Astrocyte (in vitro differentiated cells and primary cell): ENCODE data around the gene PPM1H.

Source experiments
- EZH2 ChIP-seq: IDR thresholded peaks from 2 replicates; pipeline ENCODE4 v1.6.1; 2012; ENCODE audit warnings: mild to moderate bottlenecking, low read length, inconsistent platforms; ENCODE audit not compliant: insufficient read depth
- TF ChIP-seq, protein P1 (sequence below): IDR thresholded peaks from 2 replicates; pipeline ENCODE4 v1.5.1; 2011; ENCODE audit warnings: low read depth, mild to moderate bottlenecking, inconsistent platforms, low read length, moderate library complexity; ENCODE audit not compliant: insufficient read depth

DNA sequence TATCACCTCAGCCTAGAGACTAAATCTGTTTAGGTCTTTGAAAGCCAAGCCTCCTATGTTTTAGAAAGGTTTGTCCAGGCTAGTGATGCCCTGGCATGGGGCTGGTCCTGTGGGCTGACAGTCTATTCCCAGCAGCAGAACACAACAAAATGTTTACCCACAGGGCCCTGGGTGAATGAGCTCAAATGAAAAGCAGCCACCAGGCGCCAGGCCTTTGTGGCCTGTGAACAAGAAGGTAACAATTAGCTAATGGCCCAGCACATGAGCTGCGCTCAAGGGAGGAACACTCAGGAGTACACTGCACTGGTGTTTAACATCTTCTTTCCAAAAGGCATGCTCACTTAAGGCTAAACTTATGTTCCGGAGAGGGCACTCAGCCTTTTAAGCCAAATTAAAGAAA lies 266.2 kb downstream of the PPM1H start:
- no peak for TF ChIP-seq EZH2
- TF ChIP-seq, protein P1, sequence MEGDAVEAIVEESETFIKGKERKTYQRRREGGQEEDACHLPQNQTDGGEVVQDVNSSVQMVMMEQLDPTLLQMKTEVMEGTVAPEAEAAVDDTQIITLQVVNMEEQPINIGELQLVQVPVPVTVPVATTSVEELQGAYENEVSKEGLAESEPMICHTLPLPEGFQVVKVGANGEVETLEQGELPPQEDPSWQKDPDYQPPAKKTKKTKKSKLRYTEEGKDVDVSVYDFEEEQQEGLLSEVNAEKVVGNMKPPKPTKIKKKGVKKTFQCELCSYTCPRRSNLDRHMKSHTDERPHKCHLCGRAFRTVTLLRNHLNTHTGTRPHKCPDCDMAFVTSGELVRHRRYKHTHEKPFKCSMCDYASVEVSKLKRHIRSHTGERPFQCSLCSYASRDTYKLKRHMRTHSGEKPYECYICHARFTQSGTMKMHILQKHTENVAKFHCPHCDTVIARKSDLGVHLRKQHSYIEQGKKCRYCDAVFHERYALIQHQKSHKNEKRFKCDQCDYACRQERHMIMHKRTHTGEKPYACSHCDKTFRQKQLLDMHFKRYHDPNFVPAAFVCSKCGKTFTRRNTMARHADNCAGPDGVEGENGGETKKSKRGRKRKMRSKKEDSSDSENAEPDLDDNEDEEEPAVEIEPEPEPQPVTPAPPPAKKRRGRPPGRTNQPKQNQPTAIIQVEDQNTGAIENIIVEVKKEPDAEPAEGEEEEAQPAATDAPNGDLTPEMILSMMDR = no peak
